Activated T-helper 2 cell treated with anti-CD3 and anti-CD28 coated beads, Interferon-gamma antibody, Interleukin-2, Interleukin-4, amounts not matched to agents 10 μg/mL and 5 μg/mL and 100 μg/mL, durations not matched to agents 14 hours and 24 hours and 36 hours (primary cell): ENCODE results near the gene VNN1. TPM values are rescaled to one million over a fixed set of nuclear protein-coding genes. Genes with fewer than 3 reads are reported as not detected.

Experiments
- DNase-seq: peaks from one replicate; pipeline ENCODE4 v3.0.0; 2021; ENCODE audit warnings: low spot score
- H3K27ac Mint-ChIP-seq: one replicate; pipeline ENCODE4 v1.8.0; 2021; ENCODE audit warnings: mixed read lengths
- H3K27me3 Mint-ChIP-seq: one replicate; pipeline ENCODE4 v1.8.0; 2021; ENCODE audit warnings: low read depth, mixed read lengths
- H3K36me3 Mint-ChIP-seq: one replicate; pipeline ENCODE4 v1.8.0; 2021; ENCODE audit warnings: low read depth, mixed read lengths
- H3K4me1 Mint-ChIP-seq: one replicate; pipeline ENCODE4 v1.8.0; 2021; ENCODE audit warnings: low read depth, mixed read lengths
- H3K4me3 Mint-ChIP-seq: one replicate; pipeline ENCODE4 v1.8.0; 2021; ENCODE audit warnings: low read depth, mild to moderate bottlenecking, moderate library complexity, mixed read lengths
- H3K9me3 Mint-ChIP-seq: one replicate; pipeline ENCODE4 v1.8.0; 2021; ENCODE audit warnings: mixed read lengths
- intact Hi-C: fragments of 100-400 bp; cut with micrococcal nuclease; formaldehyde crosslinking; loops from one replicate; pipeline ENCODE4 v1.15.1; 2023
- total RNA-seq: library from RNA; stranded (reverse); gene quantifications from 2 replicates; pipeline ENCODE4 v1.2.3, GENCODE V29; 2022

The VNN1 gene, protein sequence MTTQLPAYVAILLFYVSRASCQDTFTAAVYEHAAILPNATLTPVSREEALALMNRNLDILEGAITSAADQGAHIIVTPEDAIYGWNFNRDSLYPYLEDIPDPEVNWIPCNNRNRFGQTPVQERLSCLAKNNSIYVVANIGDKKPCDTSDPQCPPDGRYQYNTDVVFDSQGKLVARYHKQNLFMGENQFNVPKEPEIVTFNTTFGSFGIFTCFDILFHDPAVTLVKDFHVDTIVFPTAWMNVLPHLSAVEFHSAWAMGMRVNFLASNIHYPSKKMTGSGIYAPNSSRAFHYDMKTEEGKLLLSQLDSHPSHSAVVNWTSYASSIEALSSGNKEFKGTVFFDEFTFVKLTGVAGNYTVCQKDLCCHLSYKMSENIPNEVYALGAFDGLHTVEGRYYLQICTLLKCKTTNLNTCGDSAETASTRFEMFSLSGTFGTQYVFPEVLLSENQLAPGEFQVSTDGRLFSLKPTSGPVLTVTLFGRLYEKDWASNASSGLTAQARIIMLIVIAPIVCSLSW
- total RNA-seq: not detected in 2 replicates

DNA sequence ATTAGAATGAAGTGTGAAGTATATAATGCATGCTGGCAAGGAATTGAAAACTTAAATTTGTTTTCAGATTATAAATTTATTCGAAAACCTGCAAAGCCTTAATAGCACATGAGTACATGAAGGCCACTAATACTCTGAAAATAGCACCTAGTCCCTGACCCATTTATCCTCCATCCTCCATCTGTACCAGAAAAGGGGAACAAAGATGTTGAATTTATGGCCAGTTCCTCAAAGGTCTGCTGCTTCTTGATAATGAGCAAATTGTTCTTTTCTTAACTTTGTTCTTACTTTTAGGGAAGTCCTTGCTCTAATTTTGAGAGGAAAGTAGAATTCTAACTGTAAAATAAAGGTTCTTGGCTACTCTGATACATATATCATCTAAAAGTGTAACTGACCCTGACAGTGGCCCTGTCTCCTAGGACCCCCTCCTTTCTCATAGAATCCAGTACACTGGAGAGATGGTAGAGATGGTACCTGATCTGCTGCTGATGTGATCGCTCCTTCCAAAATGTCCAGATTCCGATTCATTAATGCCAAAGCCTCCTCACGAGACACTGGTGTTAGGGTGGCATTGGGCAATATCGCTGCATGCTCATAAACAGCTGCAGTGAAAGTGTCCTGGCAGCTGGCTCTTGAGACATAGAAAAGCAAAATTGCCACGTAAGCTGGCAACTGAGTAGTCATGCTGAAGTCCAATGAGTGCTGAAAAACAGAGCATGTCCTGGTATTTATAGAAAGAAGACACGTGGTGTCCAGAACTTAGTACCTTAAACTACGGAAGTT is at the start of gene VNN1:
Gene VNN1, minus strand, starts transcription at position 704 of the 783 bp plus-strand sequence. Its CDS starts 20 bp downstream, at position 684.
- DNase-seq: no peak
- H3K27me3 Mint-ChIP-seq: peaks cover 27% of the 10 kb centered on the region
- intact Hi-C loops: no loop called here
- H3K9me3 Mint-ChIP-seq: no peaks in the 10 kb centered on the region
- no peak within 1 kb of the TSS for H3K4me3 Mint-ChIP-seq
- H3K36me3 Mint-ChIP-seq: no peaks in the 10 kb centered on the region
- no peak within 1 kb of the TSS for H3K27ac Mint-ChIP-seq
- H3K4me1 Mint-ChIP-seq: peaks cover 2% of the 10 kb centered on the region

DNA sequence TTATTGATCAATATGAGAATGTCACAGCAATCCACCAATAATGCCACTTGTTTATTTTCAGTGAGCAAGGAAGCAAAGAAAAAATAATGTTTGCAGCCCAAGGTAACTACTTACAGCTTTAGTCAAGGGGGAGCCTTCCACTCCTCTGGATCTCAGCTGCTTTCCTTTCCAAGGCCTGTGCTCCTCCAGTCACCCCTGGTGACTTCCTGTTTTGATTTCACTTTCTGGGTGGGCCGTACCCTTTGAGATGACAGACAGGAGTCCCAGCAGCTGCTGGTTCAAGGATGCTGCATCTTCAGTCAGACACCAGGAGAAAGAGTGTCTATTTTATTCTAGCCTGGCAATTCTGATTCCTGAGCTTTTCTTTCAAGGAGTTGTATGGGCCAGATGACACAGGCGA is 49.4 kb upstream of the VNN1 start:
- Mint-ChIP-seq H3K4me3 (peak overlapping the region; percentile 60), H3K27ac (peak overlapping the region; percentile 40), H3K4me1 (peaks cover 32% of the 10 kb centered on the region), H3K36me3 (peaks cover 5% of the 10 kb centered on the region), H3K27me3 (peaks cover 2% of the 10 kb centered on the region), H3K9me3 (no peaks in the 10 kb centered on the region)
- peak; percentile 50 for DNase-seq
- intact Hi-C loops: loop anchor here (5.0 kb wide), 1 partner anchor 36 kb away; no protein-coding TSS in a partner anchor

DNA sequence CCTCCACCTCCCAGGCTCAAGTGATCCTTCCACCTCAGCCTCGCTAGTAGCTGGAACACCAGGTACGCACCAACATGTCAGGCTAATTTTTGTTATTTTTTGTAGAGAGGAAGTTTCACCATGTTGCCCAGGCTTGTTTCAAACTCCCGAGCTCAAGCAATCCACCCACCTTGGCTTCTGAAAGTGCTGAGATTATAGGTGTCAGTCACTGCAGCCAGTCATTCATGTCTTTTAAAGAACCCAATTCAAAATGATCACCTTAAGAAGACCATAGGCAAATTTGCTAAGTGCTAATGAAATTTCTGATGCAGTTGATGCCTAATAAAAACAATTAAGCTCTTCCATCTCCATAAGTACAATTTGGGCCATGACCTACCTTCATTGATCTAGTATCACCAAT is 46.4 kb upstream of the VNN1 start:
- peaks cover 30% of the 10 kb centered on the region for H3K4me1 Mint-ChIP-seq
- no peaks in the 10 kb centered on the region for H3K9me3 Mint-ChIP-seq
- H3K4me3 Mint-ChIP-seq: no peak overlapping the region
- H3K27me3 Mint-ChIP-seq: peaks cover 2% of the 10 kb centered on the region
- no peak for DNase-seq
- H3K36me3 Mint-ChIP-seq: peaks cover 5% of the 10 kb centered on the region
- no peak overlapping the region for H3K27ac Mint-ChIP-seq
- intact Hi-C loops: loop anchor here (5.0 kb wide), 1 partner anchor 33 kb away; no protein-coding TSS in a partner anchor

DNA sequence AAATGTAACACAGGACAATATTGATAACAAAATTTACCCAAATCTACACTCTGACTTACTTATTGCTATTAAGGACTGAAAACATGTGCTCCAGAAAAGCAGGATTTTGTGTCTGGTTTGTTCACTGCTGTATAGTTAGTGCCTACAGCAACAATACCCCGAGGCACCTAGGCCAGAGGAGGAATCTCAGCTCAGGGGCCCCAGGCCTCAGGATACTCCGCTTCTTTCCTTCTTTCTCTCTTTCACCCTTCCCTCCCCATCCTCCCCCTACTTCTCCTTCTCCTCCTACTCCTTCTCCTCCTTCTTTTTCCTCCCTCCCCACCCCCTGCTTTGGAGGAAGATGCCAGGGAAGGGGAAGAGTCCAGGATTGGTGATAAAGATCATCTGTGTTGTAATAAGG is 44.8 kb upstream of the VNN1 start:
- no peaks in the 10 kb centered on the region for H3K9me3 Mint-ChIP-seq
- peaks cover 20% of the 10 kb centered on the region for H3K4me1 Mint-ChIP-seq
- H3K27ac Mint-ChIP-seq: no peak overlapping the region
- no peaks in the 10 kb centered on the region for H3K27me3 Mint-ChIP-seq
- no peak for DNase-seq
- intact Hi-C loops: no loop called here
- H3K36me3 Mint-ChIP-seq: peaks cover 5% of the 10 kb centered on the region
- H3K4me3 Mint-ChIP-seq: no peak overlapping the region

DNA sequence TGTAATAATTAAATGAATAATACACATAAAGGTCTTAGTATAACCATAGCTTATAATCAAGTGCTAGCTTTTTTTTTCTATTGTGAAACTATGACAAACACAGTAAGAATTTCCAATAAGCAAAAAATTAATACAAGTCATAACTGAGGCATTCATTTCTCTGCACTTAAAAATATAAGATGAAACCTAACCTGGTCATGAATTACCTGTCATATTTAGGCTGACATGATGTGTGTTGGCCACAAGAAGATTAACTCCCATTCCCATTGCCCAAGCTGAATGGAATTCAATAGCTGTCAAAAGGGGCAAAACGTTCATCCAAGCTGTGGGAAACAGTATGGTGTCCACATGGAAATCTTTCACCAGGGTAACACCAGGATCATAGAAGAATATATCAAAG is 38.4 kb upstream of the VNN1 start:
- intact Hi-C loops: no loop called here
- Mint-ChIP-seq H3K4me1 (peaks cover 24% of the 10 kb centered on the region), H3K27me3 (no peaks in the 10 kb centered on the region), H3K9me3 (no peaks in the 10 kb centered on the region), H3K36me3 (peaks cover 34% of the 10 kb centered on the region), H3K4me3 (no peak overlapping the region), H3K27ac (no peak overlapping the region)
- no peak for DNase-seq

DNA sequence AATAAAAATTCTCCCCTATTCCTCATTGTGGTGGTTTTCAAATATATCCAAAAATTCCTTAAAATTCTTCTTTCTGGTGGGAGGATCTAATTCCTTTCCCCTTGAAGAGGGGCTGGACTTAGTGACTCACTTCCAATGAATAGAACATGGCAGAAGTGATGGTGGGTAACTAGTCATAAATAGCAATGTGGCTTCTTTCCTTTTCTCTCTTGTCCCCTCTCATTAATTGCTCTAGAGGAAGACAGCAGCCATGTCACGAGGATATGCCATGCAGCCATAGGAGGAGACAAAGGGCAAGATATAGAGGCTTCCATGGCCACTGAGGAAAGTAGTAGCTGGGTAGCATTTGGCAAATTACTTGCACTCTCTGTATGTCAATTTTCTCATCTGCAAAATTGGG is 38.0 kb upstream of the VNN1 start:
- H3K4me3 Mint-ChIP-seq: no peak overlapping the region
- no peak overlapping the region for H3K27ac Mint-ChIP-seq
- H3K36me3 Mint-ChIP-seq: peaks cover 38% of the 10 kb centered on the region
- no peaks in the 10 kb centered on the region for H3K9me3 Mint-ChIP-seq
- H3K4me1 Mint-ChIP-seq: peaks cover 24% of the 10 kb centered on the region
- no peaks in the 10 kb centered on the region for H3K27me3 Mint-ChIP-seq
- intact Hi-C loops: no loop called here
- DNase-seq: no peak

DNA sequence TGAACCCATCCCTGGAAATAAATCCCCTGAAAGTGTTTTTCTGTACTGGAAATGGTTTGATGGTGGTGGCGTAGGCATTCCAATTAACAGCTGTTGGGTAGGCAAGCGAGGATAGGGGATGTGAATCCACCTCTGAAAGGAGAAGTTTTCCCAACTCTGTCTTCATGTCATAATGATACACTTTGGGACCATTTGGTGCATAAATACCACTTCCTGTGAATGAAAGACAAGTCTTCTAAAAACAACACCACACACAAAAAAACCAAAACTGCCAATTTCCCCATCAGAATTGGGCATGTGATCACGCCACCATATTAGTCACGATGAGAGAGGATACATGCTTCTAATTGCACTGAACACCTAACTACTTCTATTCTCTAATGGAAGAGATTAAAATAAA is 37.5 kb upstream of the VNN1 start:
- Mint-ChIP-seq H3K27me3 (no peaks in the 10 kb centered on the region), H3K9me3 (no peaks in the 10 kb centered on the region), H3K36me3 (peaks cover 40% of the 10 kb centered on the region), H3K4me3 (no peak overlapping the region), H3K27ac (no peak overlapping the region), H3K4me1 (peaks cover 24% of the 10 kb centered on the region)
- intact Hi-C loops: no loop called here
- no peak for DNase-seq

DNA sequence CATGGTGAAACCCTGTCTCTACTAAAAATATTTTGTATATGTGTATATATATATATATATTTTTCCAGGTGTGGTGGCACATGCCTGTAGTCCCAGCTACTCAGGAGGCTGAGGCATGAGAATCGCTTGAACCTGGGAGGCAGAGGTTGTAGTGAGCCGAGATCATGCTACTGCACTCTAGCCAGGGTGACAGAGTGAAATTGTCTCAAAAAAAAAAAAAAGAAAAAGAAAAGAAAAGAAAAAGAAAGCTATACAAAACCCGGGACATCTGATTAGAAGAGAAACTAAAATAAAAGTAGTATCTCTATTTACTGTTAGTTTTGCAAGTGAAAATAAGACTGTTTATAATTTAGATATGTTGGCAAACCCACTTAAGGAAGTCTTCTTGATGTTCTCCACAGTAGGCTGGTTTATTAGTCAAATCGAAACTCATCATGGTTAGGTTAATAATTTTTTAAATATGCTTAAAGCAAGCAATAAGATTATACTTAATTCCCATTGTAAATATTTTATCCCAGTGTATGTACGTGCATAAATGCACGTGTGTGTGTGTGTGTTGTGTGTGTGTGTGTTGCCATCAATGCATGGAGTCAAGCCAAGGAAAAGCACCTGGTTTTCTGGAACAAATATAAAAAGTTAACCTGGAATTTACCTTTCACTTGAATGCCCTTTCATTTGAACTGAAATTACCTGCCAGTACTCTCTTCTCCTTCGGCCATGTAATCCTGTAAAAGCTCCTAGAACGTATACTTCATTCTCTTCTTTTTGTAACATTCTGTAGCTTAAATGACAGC is 36.8 kb upstream of the VNN1 start:
- Mint-ChIP-seq H3K27ac (no peak overlapping the region), H3K9me3 (no peaks in the 10 kb centered on the region), H3K36me3 (peaks cover 42% of the 10 kb centered on the region), H3K27me3 (no peaks in the 10 kb centered on the region), H3K4me1 (peaks cover 24% of the 10 kb centered on the region), H3K4me3 (no peak overlapping the region)
- no peak for DNase-seq
- intact Hi-C loops: no loop called here

DNA sequence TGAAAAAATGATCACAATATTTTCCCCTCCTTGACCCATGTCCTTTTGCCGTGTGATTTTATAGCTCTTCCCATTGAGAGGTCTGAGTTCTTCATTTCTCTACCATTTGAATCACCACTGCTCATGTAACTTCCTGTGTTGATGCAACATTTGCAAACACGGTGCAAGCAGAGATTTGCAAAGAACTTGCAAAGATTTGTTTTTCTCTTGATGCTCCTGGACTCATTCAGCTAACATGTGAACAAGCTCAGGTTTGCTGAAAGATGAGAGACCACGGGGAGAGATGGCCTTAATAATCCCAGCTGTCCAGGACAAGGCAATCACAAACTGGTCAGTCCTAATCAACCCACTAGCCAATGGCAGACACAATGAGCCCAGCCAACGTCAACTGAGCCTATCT is 35.3 kb upstream of the VNN1 start:
- Mint-ChIP-seq H3K27ac (peak overlapping the region; percentile 30), H3K36me3 (peaks cover 53% of the 10 kb centered on the region), H3K4me3 (no peak overlapping the region), H3K27me3 (no peaks in the 10 kb centered on the region), H3K4me1 (peaks cover 28% of the 10 kb centered on the region), H3K9me3 (no peaks in the 10 kb centered on the region)
- DNase-seq: no peak
- intact Hi-C loops: no loop called here

DNA sequence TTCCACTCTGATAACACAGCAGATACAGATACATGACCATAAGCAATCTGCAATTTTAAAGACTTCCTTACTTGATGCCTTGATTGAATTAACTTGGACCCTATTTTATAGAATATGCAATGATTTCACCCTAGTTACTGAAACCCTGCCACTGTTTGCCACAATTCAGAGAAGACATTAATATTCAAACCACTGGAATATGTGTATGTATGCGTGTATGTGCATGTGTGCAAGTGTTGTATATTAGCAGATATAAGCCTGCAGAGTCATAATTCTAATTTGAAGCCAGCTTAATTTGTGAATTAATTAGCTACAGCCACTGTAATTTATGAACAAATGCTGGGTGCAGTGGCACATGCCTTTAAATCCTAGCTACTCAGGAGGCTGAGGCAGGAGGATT is 34.6 kb upstream of the VNN1 start:
- no peaks in the 10 kb centered on the region for H3K27me3 Mint-ChIP-seq
- intact Hi-C loops: no loop called here
- DNase-seq: no peak
- H3K36me3 Mint-ChIP-seq: peaks cover 58% of the 10 kb centered on the region
- H3K27ac Mint-ChIP-seq: no peak overlapping the region
- no peak overlapping the region for H3K4me3 Mint-ChIP-seq
- peaks cover 28% of the 10 kb centered on the region for H3K4me1 Mint-ChIP-seq
- H3K9me3 Mint-ChIP-seq: no peaks in the 10 kb centered on the region

DNA sequence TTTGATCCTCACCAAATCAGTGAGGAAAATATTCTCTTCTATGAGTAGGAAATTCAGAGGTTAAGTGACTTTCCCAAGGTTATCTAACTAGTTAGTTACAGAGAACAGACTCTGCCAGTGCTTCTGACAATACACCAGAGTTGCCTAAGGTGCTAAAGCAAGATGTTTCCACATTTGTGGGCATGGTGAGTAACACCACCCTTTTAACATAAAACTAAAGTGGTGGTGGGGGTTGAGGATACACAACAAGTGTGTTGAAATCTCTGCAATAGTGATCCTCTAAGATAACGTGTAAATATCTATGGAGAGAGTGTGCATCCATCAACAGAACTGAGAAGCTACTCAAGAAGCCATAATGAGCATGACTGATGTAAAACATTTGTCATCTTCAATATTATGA is 32.2 kb upstream of the VNN1 start:
- no peak for DNase-seq
- no peak overlapping the region for H3K27ac Mint-ChIP-seq
- H3K36me3 Mint-ChIP-seq: peaks cover 58% of the 10 kb centered on the region
- no peak overlapping the region for H3K4me3 Mint-ChIP-seq
- intact Hi-C loops: no loop called here
- H3K4me1 Mint-ChIP-seq: peaks cover 22% of the 10 kb centered on the region
- peaks cover 4% of the 10 kb centered on the region for H3K9me3 Mint-ChIP-seq
- H3K27me3 Mint-ChIP-seq: no peaks in the 10 kb centered on the region

DNA sequence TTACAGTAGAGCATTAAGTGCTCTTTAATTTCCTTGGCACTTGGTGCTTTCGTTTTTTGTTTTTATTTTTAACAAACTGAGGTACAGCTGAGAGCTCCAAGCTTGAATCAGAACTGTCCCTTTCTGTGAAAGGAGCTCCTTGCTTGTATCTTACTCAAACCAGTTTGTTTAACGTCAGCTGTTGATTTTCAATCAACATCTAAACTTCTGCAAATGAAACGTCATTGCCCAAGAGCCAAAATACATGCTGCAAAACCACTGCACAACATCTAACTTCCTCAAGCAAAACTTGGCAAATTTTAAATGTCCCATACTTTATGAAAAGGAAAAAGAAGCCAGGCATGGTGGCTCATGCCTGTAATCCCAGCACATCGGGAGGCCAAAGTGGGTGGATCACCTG is 28.6 kb upstream of the VNN1 start:
- intact Hi-C loops: no loop called here
- Mint-ChIP-seq H3K36me3 (peaks cover 35% of the 10 kb centered on the region), H3K27me3 (no peaks in the 10 kb centered on the region), H3K9me3 (peaks cover 13% of the 10 kb centered on the region), H3K4me1 (peaks cover 4% of the 10 kb centered on the region), H3K4me3 (no peak overlapping the region), H3K27ac (no peak overlapping the region)
- no peak for DNase-seq
